HG03097 (cell line): Measurements from ENCODE around the gene ELP2.
A peak's percentile ranks its signal among the peaks of the same experiment; 100 is the strongest.

ENCODE experiments used
- ATAC-seq: cut with Tn5 transposase; IDR thresholded peaks from one replicate; pipeline ENCODE4 v1.9.1; 2021; ENCODE audit not compliant: unreplicated experiment, low FRiP score

ELP2 gene

DNA sequence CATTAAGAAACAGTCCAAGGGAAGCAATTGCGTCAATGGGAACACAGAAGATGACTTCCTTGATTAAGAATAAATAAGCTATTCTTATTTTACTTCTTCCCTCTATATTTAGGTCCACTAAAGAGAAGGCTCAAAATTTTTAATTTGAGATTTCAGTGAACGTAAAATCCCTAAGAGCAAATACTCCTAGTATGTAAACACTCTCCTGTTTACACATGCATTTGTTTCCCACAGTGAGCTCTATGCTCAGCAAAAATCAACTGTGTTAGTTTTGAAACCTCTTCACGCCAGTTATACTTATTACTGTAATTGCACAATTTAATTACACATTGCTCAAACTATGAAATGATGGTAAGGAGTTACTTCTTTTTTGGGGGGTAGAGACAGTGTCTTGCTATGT lies 9.4 kb upstream of the ELP2 start:
- no peak for ATAC-seq

DNA sequence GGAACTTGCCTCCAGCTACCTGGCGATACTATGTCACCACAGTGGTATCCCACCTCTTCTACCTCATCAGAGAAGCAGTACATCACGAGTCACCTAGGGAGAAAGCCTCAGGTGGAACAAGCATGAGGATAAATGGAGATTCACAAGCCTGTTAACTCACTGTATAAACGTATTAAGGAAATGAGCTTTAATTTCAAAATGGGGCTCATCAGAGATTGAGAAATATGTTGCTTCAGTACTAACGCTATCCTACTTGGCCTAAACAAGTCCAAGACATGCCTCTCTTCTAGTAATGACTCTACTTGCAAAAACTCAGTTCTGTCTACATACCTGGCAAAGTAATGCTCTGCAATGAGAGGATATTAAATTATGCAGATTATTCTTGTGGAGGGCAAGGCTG lies 4.9 kb upstream of the ELP2 start:
- ATAC-seq: no peak

DNA sequence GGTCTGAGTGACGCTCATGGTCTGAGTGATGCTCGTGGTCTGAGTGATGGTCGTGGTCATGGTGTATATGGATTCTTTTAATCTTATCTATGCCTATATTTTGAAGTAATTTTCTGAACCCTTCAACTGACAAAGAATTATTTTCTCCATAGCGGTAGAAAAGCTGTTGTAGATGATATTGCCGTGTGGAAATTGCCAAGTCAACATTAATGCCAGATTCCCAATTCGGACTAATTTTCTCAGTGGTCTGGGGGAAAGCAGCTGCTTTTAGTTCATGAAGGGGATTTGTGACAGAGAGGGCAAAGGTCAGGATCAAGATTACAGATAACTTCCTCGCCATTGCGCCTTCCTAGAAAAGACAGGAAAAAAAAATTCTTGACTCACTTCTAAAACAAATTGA lies 3.0 kb upstream of the ELP2 start:
- ATAC-seq: no peak

- ATAC-seq: no peak
These were observed 1.7 kb upstream of the ELP2 start for GRCh38 chr18:36127836-36128529.

- ATAC-seq: no peak
These were observed 1.2 kb upstream of the ELP2 start for GRCh38 chr18:36128530-36128870.

DNA sequence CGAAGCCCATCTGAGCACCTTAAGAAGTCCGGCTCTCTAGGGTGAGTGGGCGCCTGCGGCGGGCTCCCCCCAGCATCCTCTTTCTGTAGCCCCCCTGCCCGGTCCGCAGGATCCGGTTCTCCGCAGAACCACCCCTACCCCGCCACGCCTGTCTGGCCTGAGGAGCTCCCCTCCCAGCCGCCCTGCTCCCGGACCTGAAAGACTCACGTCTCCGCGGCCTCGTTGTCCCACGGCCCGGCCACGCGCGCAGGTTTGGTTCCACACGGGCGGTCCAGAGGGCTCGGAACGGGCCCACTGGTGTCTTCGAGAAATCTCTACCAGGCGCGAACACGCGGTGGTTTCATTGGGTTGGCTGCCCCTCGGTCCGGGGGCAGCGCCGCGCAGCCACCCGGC lies 796 bp upstream of the ELP2 start:
- ATAC-seq: no peak

DNA sequence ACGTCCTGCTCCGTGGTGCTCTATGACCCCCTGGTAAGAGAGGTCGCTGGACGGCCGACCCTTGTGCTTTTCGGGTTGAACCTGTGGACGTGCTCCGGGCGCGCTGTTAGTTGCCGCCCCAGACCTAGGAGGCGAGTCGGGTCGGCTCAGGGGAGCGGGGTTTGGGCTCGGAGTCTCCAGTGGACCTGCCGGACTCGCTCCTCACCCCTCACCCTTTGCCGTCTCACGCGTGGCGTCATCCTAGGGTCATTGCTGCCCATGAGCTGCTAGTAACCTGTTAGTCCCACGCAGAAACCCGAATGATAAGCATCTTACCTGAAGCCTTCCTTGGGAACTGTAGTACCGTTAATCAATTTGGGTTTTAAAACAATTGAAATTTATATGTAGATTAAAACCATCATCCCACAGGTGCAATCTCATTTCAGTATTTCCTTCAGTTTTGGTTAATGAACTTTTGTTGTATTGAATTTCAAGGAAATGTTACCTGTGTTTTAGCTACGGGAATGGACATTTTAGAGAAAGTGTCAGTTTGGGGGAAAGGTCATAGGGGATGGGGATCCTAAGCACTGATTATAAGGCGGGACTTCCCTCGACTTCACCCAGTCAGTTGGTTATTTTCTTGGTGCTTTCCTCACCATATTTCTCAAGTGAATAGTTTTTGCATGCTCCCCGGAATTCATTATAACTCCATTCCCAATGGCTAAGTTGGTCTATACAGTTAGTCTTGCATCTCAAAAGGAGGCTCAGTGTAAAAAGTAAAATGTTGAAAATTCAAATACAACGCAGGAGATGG lies 536 bp downstream of the ELP2 start:
- ATAC-seq: peak; percentile 20

GRCh38 chr18:36130883-36131653 lies 1.4 kb downstream of the ELP2 start:
- ATAC-seq: no peak

GRCh38 chr18:36131692-36132483 lies 2.2 kb downstream of the ELP2 start:
- no peak for ATAC-seq

DNA sequence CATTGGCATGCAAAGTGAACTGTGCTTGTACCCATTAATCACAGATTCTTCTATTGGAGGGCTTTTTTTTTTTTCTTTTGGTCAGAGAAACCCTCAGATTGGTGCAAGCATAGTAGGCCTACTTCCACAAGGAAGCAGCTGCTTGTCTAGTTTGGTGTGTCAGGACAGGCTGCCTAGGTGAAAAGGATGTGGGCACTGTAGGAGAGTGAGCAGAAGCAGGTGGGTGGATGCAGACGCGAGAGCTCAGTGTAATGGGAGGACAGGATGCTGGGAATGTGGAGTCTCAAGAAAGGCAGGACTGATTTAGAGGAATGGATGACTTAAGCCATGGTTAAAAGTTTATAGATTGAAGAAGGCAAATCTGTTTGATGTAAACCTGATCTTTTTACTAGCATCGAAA lies 3.1 kb downstream of the ELP2 start:
- no peak for ATAC-seq

DNA sequence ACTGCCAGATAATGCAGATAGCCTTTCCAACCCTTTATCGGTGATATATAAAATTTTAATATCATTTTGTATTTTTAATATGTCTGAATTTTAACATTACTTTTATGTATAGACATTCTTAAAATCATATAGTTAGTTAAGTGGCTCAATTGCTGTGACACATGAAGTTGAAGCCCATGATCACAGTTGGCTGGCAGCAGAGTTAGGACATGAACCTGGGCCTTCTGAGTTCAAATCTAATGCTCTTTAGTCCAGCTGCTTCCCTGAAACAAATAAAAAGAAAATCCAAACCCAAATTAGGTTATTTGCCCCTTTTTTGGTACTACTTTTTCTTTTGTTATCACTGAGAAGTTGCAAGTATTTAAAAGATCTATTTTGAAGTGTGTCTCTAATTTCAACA lies 5.6 kb downstream of the ELP2 start:
- ATAC-seq: no peak

DNA sequence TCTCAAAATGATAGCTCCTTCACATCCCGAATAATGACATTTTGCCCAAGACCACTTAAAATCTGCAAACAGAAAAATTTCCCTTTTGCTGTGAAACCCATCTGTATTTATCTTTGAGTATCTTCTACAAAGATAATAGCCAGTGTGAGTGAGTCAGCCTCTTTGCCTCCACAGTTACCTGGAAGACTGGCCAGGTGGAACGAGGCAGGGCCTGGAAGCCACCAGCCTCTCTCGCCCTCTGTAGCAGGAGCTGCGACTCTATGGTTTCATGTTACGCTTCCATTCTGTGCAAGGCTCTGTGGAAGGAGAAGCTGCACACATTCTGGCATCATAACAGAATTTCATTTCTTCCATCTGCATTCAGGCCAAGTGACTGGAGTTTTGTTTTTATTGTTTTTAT lies 9.5 kb downstream of the ELP2 start:
- ATAC-seq: no peak

GRCh38 chr18:36141576-36141975 lies 11.9 kb downstream of the ELP2 start:
- ATAC-seq: no peak

GRCh38 chr18:36142751-36143150 lies 13.1 kb downstream of the ELP2 start:
- ATAC-seq: no peak

DNA sequence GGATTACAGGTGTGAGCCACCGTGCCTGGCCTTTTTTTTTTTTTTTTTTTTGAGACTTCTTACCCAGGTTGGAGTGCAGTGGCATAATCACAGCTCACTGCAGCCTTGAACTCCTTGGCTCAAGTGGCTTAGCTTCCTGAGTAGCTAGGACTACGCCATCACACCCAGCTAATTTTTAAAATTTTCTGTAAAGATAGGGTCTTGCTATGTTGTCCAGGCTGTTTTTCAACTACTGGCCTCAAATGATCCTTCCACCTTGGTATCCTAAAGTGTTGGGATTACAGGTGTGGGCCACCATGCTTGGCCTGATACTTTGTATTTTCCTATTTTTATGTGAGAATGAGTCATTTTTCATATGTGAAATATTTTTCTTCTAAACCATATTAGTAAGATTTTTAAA lies 13.7 kb downstream of the ELP2 start:
- no peak for ATAC-seq

- ATAC-seq: peak; percentile 74
These were observed 20.0 kb downstream of the ELP2 start for GRCh38 chr18:36149514-36150289.

- ATAC-seq: no peak
These were observed 23.1 kb downstream of the ELP2 start for GRCh38 chr18:36152781-36153180.

- no peak for ATAC-seq
These were observed 23.5 kb downstream of the ELP2 start for GRCh38 chr18:36153203-36153602.

- ATAC-seq: no peak
These were observed 24.1 kb downstream of the ELP2 start for GRCh38 chr18:36153771-36154170.
